HG03280 (cell line): ENCODE results near the gene SLAMF9.
"Not testable (repeated sequence)": the region's sequence is repeated elsewhere in the genome, so short reads cannot be mapped to it uniquely, and the experiment has no call there.

Source experiments
- ATAC-seq: cut with Tn5 transposase; IDR thresholded peaks from one replicate; pipeline ENCODE4 v1.9.1; 2021; ENCODE audit warnings: mild to moderate bottlenecking, moderate library complexity; ENCODE audit not compliant: unreplicated experiment

Gene SLAMF9

GRCh38 chr1:159904036-159904435 lies 50.0 kb downstream of the SLAMF9 start:
- ATAC-seq: not testable (repeated sequence)

DNA sequence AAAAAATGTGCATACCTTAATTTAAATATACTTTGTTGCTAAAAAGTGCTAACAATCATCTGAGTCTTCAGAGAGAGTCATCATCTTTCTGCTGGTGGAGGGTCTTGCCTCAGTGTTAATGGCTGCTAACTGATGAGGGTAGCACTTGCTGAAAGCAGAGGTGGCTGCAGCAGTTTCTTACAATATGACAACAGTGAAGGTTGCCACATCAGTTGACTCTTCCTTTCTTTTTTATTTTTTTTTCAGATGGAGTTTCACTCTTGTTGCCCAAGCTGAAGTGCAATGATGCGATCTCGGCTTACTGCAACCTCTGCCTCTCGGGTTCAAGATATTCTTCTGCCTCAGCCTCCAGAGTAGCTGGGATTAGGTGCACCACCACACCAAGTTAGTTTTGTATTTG lies 51.5 kb downstream of the SLAMF9 start:
- ATAC-seq: no peak
